22Rv1 (cell line): ENCODE results near the gene BORA.
A peak's percentile ranks its signal among the peaks of the same experiment; 100 is the strongest.

Experiments used
- ZFX ChIP-seq: fragments of 450-650 bp; IDR thresholded peaks from 2 replicates; pipeline ENCODE4 v1.6.1; 2017; ENCODE audit warnings: antibody characterized with exemption, borderline replicate concordance
- TF ChIP-seq, protein P1 (sequence below): fragments of 450-650 bp; IDR thresholded peaks from 2 replicates; pipeline ENCODE4 v1.5.1; 2017; ENCODE audit warnings: mild to moderate bottlenecking

DNA sequence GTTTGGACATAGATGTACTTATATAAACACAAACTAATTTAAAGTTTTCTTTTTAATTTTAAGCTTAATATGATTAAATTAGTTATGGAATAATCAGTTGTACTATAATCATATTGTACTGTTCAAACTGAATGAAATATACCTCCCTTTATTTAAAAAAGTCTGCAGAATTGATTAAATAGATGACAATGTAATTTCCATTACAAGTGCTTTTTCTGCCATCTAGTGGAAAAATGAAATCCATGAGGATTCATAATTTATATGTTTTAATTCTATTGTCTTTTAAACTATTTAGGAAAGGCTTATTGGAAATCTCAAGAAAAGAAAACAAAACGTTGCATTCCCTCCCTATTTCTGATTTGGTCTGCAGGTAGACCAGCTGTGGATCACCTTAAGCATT, 31.1 kb upstream of the BORA start:
- TF ChIP-seq, protein P1, sequence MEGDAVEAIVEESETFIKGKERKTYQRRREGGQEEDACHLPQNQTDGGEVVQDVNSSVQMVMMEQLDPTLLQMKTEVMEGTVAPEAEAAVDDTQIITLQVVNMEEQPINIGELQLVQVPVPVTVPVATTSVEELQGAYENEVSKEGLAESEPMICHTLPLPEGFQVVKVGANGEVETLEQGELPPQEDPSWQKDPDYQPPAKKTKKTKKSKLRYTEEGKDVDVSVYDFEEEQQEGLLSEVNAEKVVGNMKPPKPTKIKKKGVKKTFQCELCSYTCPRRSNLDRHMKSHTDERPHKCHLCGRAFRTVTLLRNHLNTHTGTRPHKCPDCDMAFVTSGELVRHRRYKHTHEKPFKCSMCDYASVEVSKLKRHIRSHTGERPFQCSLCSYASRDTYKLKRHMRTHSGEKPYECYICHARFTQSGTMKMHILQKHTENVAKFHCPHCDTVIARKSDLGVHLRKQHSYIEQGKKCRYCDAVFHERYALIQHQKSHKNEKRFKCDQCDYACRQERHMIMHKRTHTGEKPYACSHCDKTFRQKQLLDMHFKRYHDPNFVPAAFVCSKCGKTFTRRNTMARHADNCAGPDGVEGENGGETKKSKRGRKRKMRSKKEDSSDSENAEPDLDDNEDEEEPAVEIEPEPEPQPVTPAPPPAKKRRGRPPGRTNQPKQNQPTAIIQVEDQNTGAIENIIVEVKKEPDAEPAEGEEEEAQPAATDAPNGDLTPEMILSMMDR, result peak; percentile 63
- TF ChIP-seq ZFX, result no peak
